Stimulated activated CD4-positive, alpha-beta T cell treated with anti-CD3 and anti-CD28 coated beads, Interleukin-2, amount 100 ng/mL, for 48 hours (primary cell): ENCODE results near the gene PRRC2A.

Source experiments
- DNase-seq, 2 donors: peaks; one replicate each; pipeline ENCODE4 v3.0.0-alpha.2; 2020

PRRC2A gene

GRCh38 chr6:31654574-31655348 is 34.2 kb downstream of the PRRC2A start:
- no peak for DNase-seq

GRCh38 chr6:31655349-31656237 is 35.1 kb downstream of the PRRC2A start, which contains the start of gene APOM:
APOM (plus strand) TSS chr6:31655894; CDS start chr6:31655967, 73 bp downstream.
- no peak for DNase-seq

- DNase-seq, result no peak
These were observed 37.1 kb downstream of the PRRC2A start for GRCh38 chr6:31657406-31658157.

GRCh38 chr6:31658158-31658688 is 37.7 kb downstream of the PRRC2A start:
- no peak for DNase-seq

GRCh38 chr6:31658983-31659648 is 38.6 kb downstream of the PRRC2A start:
- DNase-seq, result no peak

- DNase-seq, result peak in 1 of 2 donors; percentile 18
These were observed 39.3 kb downstream of the PRRC2A start for GRCh38 chr6:31659649-31660380.

- DNase-seq, result peak; percentile 71
These were observed 40.1 kb downstream of the PRRC2A start, which contains the start of gene C6orf47 for GRCh38 chr6:31660381-31661261. C6orf47 (minus strand) TSS chr6:31660778; CDS start chr6:31659947, 831 bp downstream.

- DNase-seq, result no peak
These were observed 41.0 kb downstream of the PRRC2A start for GRCh38 chr6:31661262-31662123.

GRCh38 chr6:31662124-31662723 is 41.7 kb downstream of the PRRC2A start:
- DNase-seq, result no peak

GRCh38 chr6:31663126-31663960 is 42.8 kb downstream of the PRRC2A start:
- no peak for DNase-seq

- no peak for DNase-seq
These were observed 43.7 kb downstream of the PRRC2A start for GRCh38 chr6:31663961-31664789.

GRCh38 chr6:31664790-31665500 is 44.4 kb downstream of the PRRC2A start, which contains the start of gene GPANK1:
GPANK1 (minus strand) TSS chr6:31664997; CDS start chr6:31664478, 519 bp downstream.
- peak; percentile 81 to 82 for DNase-seq

- DNase-seq, result peak; percentile 94 to 96
These were observed 45.2 kb downstream of the PRRC2A start, which contains the start of gene CSNK2B for GRCh38 chr6:31665501-31666336. CSNK2B (plus strand) TSS chr6:31666080; CDS start chr6:31666832, 752 bp downstream.

- no peak for DNase-seq
These were observed 45.9 kb downstream of the PRRC2A start for GRCh38 chr6:31666337-31666965.
